ENCODE results near the gene ORMDL1. TPM values are rescaled to one million over a fixed set of nuclear protein-coding genes. Genes with fewer than 3 reads are reported as not detected.

ORMDL1 gene
- polyA plus RNA-seq, 4 donors: 44.8 to 81.8 (median 57.5) TPM

- DNase-seq (no peak), FAIRE-seq (no peak)
- H3K4me1 ChIP-seq (ENCODE audit: control insufficient read depth in 3 of 3, insufficient read depth in 2 of 3, low read depth in 1 of 3, low read length in 2 of 3): no peaks in the 10 kb centered on the region
- H3K9me3 ChIP-seq (ENCODE audit: control insufficient read depth in 2 of 2, insufficient read depth in 1 of 2, low read depth in 1 of 2, low read length in 1 of 2): no peaks in the 10 kb centered on the region
- H3K27ac ChIP-seq (ENCODE audit: low read depth in 1 of 3, low read length in 2 of 3): no peak overlapping the region
- H3K4me3 ChIP-seq (ENCODE audit: low read depth in 1 of 3, low read length in 3 of 3): no peak overlapping the region
- H3K36me3 ChIP-seq (ENCODE audit: control insufficient read depth in 3 of 3, insufficient read depth in 2 of 3, low read depth in 1 of 3, low read length in 3 of 3): peaks cover 0 to 7% (median 0%) of the 10 kb centered on the region in 3 donors
- no peaks in the 10 kb centered on the region for H3K27me3 ChIP-seq (ENCODE audit: control insufficient read depth in 3 of 3, insufficient read depth in 3 of 3, low read length in 3 of 3)
- 85 to 98% (median 93%) methylated on average over 1 of the region's 1 CpG for WGBS, 3 donors
Measured at GRCh38 chr2:189819297-189819704, 35.2 kb upstream of the ORMDL1 start.

GRCh38 chr2:189818249-189819038, 34.3 kb upstream of the ORMDL1 start:
- H3K36me3 ChIP-seq (ENCODE audit: control insufficient read depth in 3 of 3, insufficient read depth in 2 of 3, low read depth in 1 of 3, low read length in 3 of 3): peaks cover 0 to 7% (median 0%) of the 10 kb centered on the region in 3 donors
- 70 to 80% (median 74%) methylated on average over 3 of the region's 3 CpGs for WGBS, 3 donors
- no peaks in the 10 kb centered on the region for H3K9me3 ChIP-seq (ENCODE audit: control insufficient read depth in 2 of 2, insufficient read depth in 1 of 2, low read depth in 1 of 2, low read length in 1 of 2)
- FAIRE-seq (no peak), DNase-seq (no peak)
- no peaks in the 10 kb centered on the region for H3K27me3 ChIP-seq (ENCODE audit: control insufficient read depth in 3 of 3, insufficient read depth in 3 of 3, low read length in 3 of 3)
- no peak overlapping the region for H3K4me3 ChIP-seq (ENCODE audit: low read depth in 1 of 3, low read length in 3 of 3)
- no peaks in the 10 kb centered on the region for H3K4me1 ChIP-seq (ENCODE audit: control insufficient read depth in 3 of 3, insufficient read depth in 2 of 3, low read depth in 1 of 3, low read length in 2 of 3)
- no peak overlapping the region for H3K27ac ChIP-seq (ENCODE audit: low read depth in 1 of 3, low read length in 2 of 3)

GRCh38 chr2:189803431-189803830, 19.3 kb upstream of the ORMDL1 start:
- DNase-seq (no peak), FAIRE-seq (no peak)
- H3K4me1 ChIP-seq (ENCODE audit: control insufficient read depth in 3 of 3, insufficient read depth in 2 of 3, low read depth in 1 of 3, low read length in 2 of 3): no peaks in the 10 kb centered on the region
- WGBS, 3 donors: 88 to 98% (median 94%) methylated on average over 3 of the region's 3 CpGs
- no peak overlapping the region for H3K4me3 ChIP-seq (ENCODE audit: low read depth in 1 of 3, low read length in 3 of 3)
- peaks cover 0 to 8% (median 2%) of the 10 kb centered on the region in 3 donors for H3K36me3 ChIP-seq (ENCODE audit: control insufficient read depth in 3 of 3, insufficient read depth in 2 of 3, low read depth in 1 of 3, low read length in 3 of 3)
- peaks cover 0 to 4% of the 10 kb centered on the region in 2 donors for H3K9me3 ChIP-seq (ENCODE audit: control insufficient read depth in 2 of 2, insufficient read depth in 1 of 2, low read depth in 1 of 2, low read length in 1 of 2)
- H3K27me3 ChIP-seq (ENCODE audit: control insufficient read depth in 3 of 3, insufficient read depth in 3 of 3, low read length in 3 of 3): no peaks in the 10 kb centered on the region
- no peak overlapping the region for H3K27ac ChIP-seq (ENCODE audit: low read depth in 1 of 3, low read length in 2 of 3)

GRCh38 chr2:189802396-189802912, 18.3 kb upstream of the ORMDL1 start:
- Histone ChIP-seq H3K27me3 (ENCODE audit: control insufficient read depth in 3 of 3, insufficient read depth in 3 of 3, low read length in 3 of 3) (no peaks in the 10 kb centered on the region), H3K9me3 (ENCODE audit: control insufficient read depth in 2 of 2, insufficient read depth in 1 of 2, low read depth in 1 of 2, low read length in 1 of 2) (no peaks in the 10 kb centered on the region), H3K27ac (ENCODE audit: low read depth in 1 of 3, low read length in 2 of 3) (no peak overlapping the region), H3K4me1 (ENCODE audit: control insufficient read depth in 3 of 3, insufficient read depth in 2 of 3, low read depth in 1 of 3, low read length in 2 of 3) (no peaks in the 10 kb centered on the region), H3K36me3 (ENCODE audit: control insufficient read depth in 3 of 3, insufficient read depth in 2 of 3, low read depth in 1 of 3, low read length in 3 of 3) (peaks cover 0 to 5% (median 2%) of the 10 kb centered on the region in 3 donors), H3K4me3 (ENCODE audit: low read depth in 1 of 3, low read length in 3 of 3) (no peak overlapping the region)
- FAIRE-seq (no peak), DNase-seq (no peak)
- 84 to 94% (median 93%) methylated on average over 2 of the region's 2 CpGs for WGBS, 3 donors

- peaks cover 3 to 8% (median 5%) of the 10 kb centered on the region in 3 donors for H3K36me3 ChIP-seq (ENCODE audit: control insufficient read depth in 3 of 3, insufficient read depth in 2 of 3, low read depth in 1 of 3, low read length in 3 of 3)
- no peak overlapping the region for H3K27ac ChIP-seq (ENCODE audit: low read depth in 1 of 3, low read length in 2 of 3)
- no peaks in the 10 kb centered on the region for H3K27me3 ChIP-seq (ENCODE audit: control insufficient read depth in 3 of 3, insufficient read depth in 3 of 3, low read length in 3 of 3)
- FAIRE-seq (no peak), DNase-seq (no peak)
- H3K4me3 ChIP-seq (ENCODE audit: low read depth in 1 of 3, low read length in 3 of 3): no peak overlapping the region
- WGBS, 3 donors: 78 to 85% (median 82%) methylated on average over 2 of the region's 2 CpGs
- H3K4me1 ChIP-seq (ENCODE audit: control insufficient read depth in 3 of 3, insufficient read depth in 2 of 3, low read depth in 1 of 3, low read length in 2 of 3): no peaks in the 10 kb centered on the region
- H3K9me3 ChIP-seq (ENCODE audit: control insufficient read depth in 2 of 2, insufficient read depth in 1 of 2, low read depth in 1 of 2, low read length in 1 of 2): no peaks in the 10 kb centered on the region
Measured at GRCh38 chr2:189799531-189799930, 15.4 kb upstream of the ORMDL1 start.

GRCh38 chr2:189799030-189799331, 14.8 kb upstream of the ORMDL1 start:
- Histone ChIP-seq H3K4me1 (ENCODE audit: control insufficient read depth in 3 of 3, insufficient read depth in 2 of 3, low read depth in 1 of 3, low read length in 2 of 3) (no peaks in the 10 kb centered on the region), H3K27ac (ENCODE audit: low read depth in 1 of 3, low read length in 2 of 3) (no peak overlapping the region), H3K9me3 (ENCODE audit: control insufficient read depth in 2 of 2, insufficient read depth in 1 of 2, low read depth in 1 of 2, low read length in 1 of 2) (no peaks in the 10 kb centered on the region), H3K4me3 (ENCODE audit: low read depth in 1 of 3, low read length in 3 of 3) (no peak overlapping the region), H3K36me3 (ENCODE audit: control insufficient read depth in 3 of 3, insufficient read depth in 2 of 3, low read depth in 1 of 3, low read length in 3 of 3) (peaks cover 3 to 11% (median 3%) of the 10 kb centered on the region in 3 donors), H3K27me3 (ENCODE audit: control insufficient read depth in 3 of 3, insufficient read depth in 3 of 3, low read length in 3 of 3) (no peaks in the 10 kb centered on the region)
- FAIRE-seq: no peak
- no peak for DNase-seq

GRCh38 chr2:189798312-189799029, 14.3 kb upstream of the ORMDL1 start:
- H3K4me3 ChIP-seq (ENCODE audit: low read depth in 1 of 3, low read length in 3 of 3): no peak overlapping the region
- H3K27ac ChIP-seq (ENCODE audit: low read depth in 1 of 3, low read length in 2 of 3): no peak overlapping the region
- H3K36me3 ChIP-seq (ENCODE audit: control insufficient read depth in 3 of 3, insufficient read depth in 2 of 3, low read depth in 1 of 3, low read length in 3 of 3): peaks cover 3 to 14% (median 4%) of the 10 kb centered on the region in 3 donors
- no peak for FAIRE-seq
- no peaks in the 10 kb centered on the region for H3K27me3 ChIP-seq (ENCODE audit: control insufficient read depth in 3 of 3, insufficient read depth in 3 of 3, low read length in 3 of 3)
- no peaks in the 10 kb centered on the region for H3K9me3 ChIP-seq (ENCODE audit: control insufficient read depth in 2 of 2, insufficient read depth in 1 of 2, low read depth in 1 of 2, low read length in 1 of 2)
- 75 to 80% (median 78%) methylated on average over 4 of the region's 4 CpGs for WGBS, 3 donors
- DNase-seq: peak in 1 of 2 donors; percentile 29
- H3K4me1 ChIP-seq (ENCODE audit: control insufficient read depth in 3 of 3, insufficient read depth in 2 of 3, low read depth in 1 of 3, low read length in 2 of 3): no peaks in the 10 kb centered on the region

- Histone ChIP-seq H3K9me3 (ENCODE audit: control insufficient read depth in 2 of 2, insufficient read depth in 1 of 2, low read depth in 1 of 2, low read length in 1 of 2) (no peaks in the 10 kb centered on the region), H3K27ac (ENCODE audit: low read depth in 1 of 3, low read length in 2 of 3) (no peak overlapping the region), H3K36me3 (ENCODE audit: control insufficient read depth in 3 of 3, insufficient read depth in 2 of 3, low read depth in 1 of 3, low read length in 3 of 3) (peaks cover 3 to 15% (median 4%) of the 10 kb centered on the region in 3 donors), H3K27me3 (ENCODE audit: control insufficient read depth in 3 of 3, insufficient read depth in 3 of 3, low read length in 3 of 3) (no peaks in the 10 kb centered on the region), H3K4me3 (ENCODE audit: low read depth in 1 of 3, low read length in 3 of 3) (no peak overlapping the region), H3K4me1 (ENCODE audit: control insufficient read depth in 3 of 3, insufficient read depth in 2 of 3, low read depth in 1 of 3, low read length in 2 of 3) (no peaks in the 10 kb centered on the region)
- FAIRE-seq: no peak
- 91 to 94% (median 93%) methylated on average over 6 of the region's 6 CpGs for WGBS, 3 donors
- DNase-seq: no peak
Measured at GRCh38 chr2:189797902-189798301, 13.8 kb upstream of the ORMDL1 start.

Measured in small intestine (tissue), 7 donors.